ENCODE data around the gene SMIM41.

The SMIM41 gene

GRCh38 chr12:52146822-52147366 lies 67.4 kb downstream of the SMIM41 start:
- WGBS, result 90% methylated on average over 11 of the region's 11 CpGs
- Histone ChIP-seq H3K4me1 (ENCODE audit: insufficient read depth, low read length) (peaks cover 11% of the 10 kb centered on the region), H3K9ac (ENCODE audit: low read depth, low read length) (peak overlapping the region; percentile 23; the same call in 1 of the 2 replicates), H3K27me3 (ENCODE audit: insufficient read depth, low read length) (no peaks in the 10 kb centered on the region), H3K27ac (ENCODE audit: low read depth, low read length) (no peak overlapping the region), H3K9me3 (ENCODE audit: insufficient read depth, low read depth, low read length) (no peaks in the 10 kb centered on the region), H3K4me3 (ENCODE audit: low read length) (no peak overlapping the region), H3K36me3 (ENCODE audit: insufficient read depth, low read length) (no peaks in the 10 kb centered on the region)

GRCh38 chr12:52147367-52147963 lies 68.0 kb downstream of the SMIM41 start:
- no peaks in the 10 kb centered on the region for H3K36me3 ChIP-seq (ENCODE audit: insufficient read depth, low read length)
- H3K4me1 ChIP-seq (ENCODE audit: insufficient read depth, low read length), result peaks cover 11% of the 10 kb centered on the region
- no peak overlapping the region for H3K9ac ChIP-seq (ENCODE audit: low read depth, low read length)
- no peaks in the 10 kb centered on the region for H3K27me3 ChIP-seq (ENCODE audit: insufficient read depth, low read length)
- WGBS, result 84% methylated on average over 17 of the region's 17 CpGs
- no peak overlapping the region for H3K4me3 ChIP-seq (ENCODE audit: low read length)
- H3K9me3 ChIP-seq (ENCODE audit: insufficient read depth, low read depth, low read length), result no peaks in the 10 kb centered on the region
- H3K27ac ChIP-seq (ENCODE audit: low read depth, low read length), result no peak overlapping the region

- H3K27me3 ChIP-seq (ENCODE audit: insufficient read depth, low read length), result no peaks in the 10 kb centered on the region
- H3K9me3 ChIP-seq (ENCODE audit: insufficient read depth, low read depth, low read length), result no peaks in the 10 kb centered on the region
- peak overlapping the region; percentile 59 for H3K27ac ChIP-seq (ENCODE audit: low read depth, low read length)
- H3K36me3 ChIP-seq (ENCODE audit: insufficient read depth, low read length), result no peaks in the 10 kb centered on the region
- no peak overlapping the region for H3K4me3 ChIP-seq (ENCODE audit: low read length)
- H3K4me1 ChIP-seq (ENCODE audit: insufficient read depth, low read length), result peaks cover 11% of the 10 kb centered on the region
- WGBS, result 91% methylated on average over 10 of the region's 10 CpGs
- peak overlapping the region; percentile 65 for H3K9ac ChIP-seq (ENCODE audit: low read depth, low read length)
Observed at GRCh38 chr12:52147964-52148463, 68.5 kb downstream of the SMIM41 start.

GRCh38 chr12:52148464-52149181 lies 69.1 kb downstream of the SMIM41 start:
- Histone ChIP-seq H3K27me3 (ENCODE audit: insufficient read depth, low read length) (no peaks in the 10 kb centered on the region), H3K36me3 (ENCODE audit: insufficient read depth, low read length) (no peaks in the 10 kb centered on the region), H3K4me3 (ENCODE audit: low read length) (no peak overlapping the region), H3K9me3 (ENCODE audit: insufficient read depth, low read depth, low read length) (no peaks in the 10 kb centered on the region), H3K4me1 (ENCODE audit: insufficient read depth, low read length) (peaks cover 11% of the 10 kb centered on the region), H3K27ac (ENCODE audit: low read depth, low read length) (peak overlapping the region; percentile 59), H3K9ac (ENCODE audit: low read depth, low read length) (peak overlapping the region; percentile 65)
- 91% methylated on average over 14 of the region's 14 CpGs for WGBS

- H3K9me3 ChIP-seq (ENCODE audit: insufficient read depth, low read depth, low read length), result no peaks in the 10 kb centered on the region
- WGBS, result 81% methylated on average over 6 of the region's 6 CpGs
- peaks cover 11% of the 10 kb centered on the region for H3K4me1 ChIP-seq (ENCODE audit: insufficient read depth, low read length)
- peak overlapping the region; percentile 59; the same call in 1 of the 2 replicates for H3K27ac ChIP-seq (ENCODE audit: low read depth, low read length)
- no peak overlapping the region for H3K4me3 ChIP-seq (ENCODE audit: low read length)
- H3K9ac ChIP-seq (ENCODE audit: low read depth, low read length), result 0 out of 2 replicates have a peak overlapping the region, but pooled peaks have one; percentile 25
- H3K27me3 ChIP-seq (ENCODE audit: insufficient read depth, low read length), result no peaks in the 10 kb centered on the region
- no peaks in the 10 kb centered on the region for H3K36me3 ChIP-seq (ENCODE audit: insufficient read depth, low read length)
Observed at GRCh38 chr12:52149182-52149641, 69.7 kb downstream of the SMIM41 start.

- H3K27me3 ChIP-seq (ENCODE audit: insufficient read depth, low read length), result no peaks in the 10 kb centered on the region
- peaks cover 11% of the 10 kb centered on the region for H3K4me1 ChIP-seq (ENCODE audit: insufficient read depth, low read length)
- no peak overlapping the region for H3K27ac ChIP-seq (ENCODE audit: low read depth, low read length)
- H3K4me3 ChIP-seq (ENCODE audit: low read length), result no peak overlapping the region
- no peaks in the 10 kb centered on the region for H3K9me3 ChIP-seq (ENCODE audit: insufficient read depth, low read depth, low read length)
- no peak overlapping the region for H3K9ac ChIP-seq (ENCODE audit: low read depth, low read length)
- 78% methylated on average over 5 of the region's 5 CpGs for WGBS
- no peaks in the 10 kb centered on the region for H3K36me3 ChIP-seq (ENCODE audit: insufficient read depth, low read length)
Observed at GRCh38 chr12:52149651-52150241, 70.2 kb downstream of the SMIM41 start.

GRCh38 chr12:52151153-52151836 lies 71.8 kb downstream of the SMIM41 start:
- no peak overlapping the region for H3K27ac ChIP-seq (ENCODE audit: low read depth, low read length)
- no peaks in the 10 kb centered on the region for H3K9me3 ChIP-seq (ENCODE audit: insufficient read depth, low read depth, low read length)
- no peaks in the 10 kb centered on the region for H3K27me3 ChIP-seq (ENCODE audit: insufficient read depth, low read length)
- 94% methylated on average over 10 of the region's 10 CpGs for WGBS
- H3K36me3 ChIP-seq (ENCODE audit: insufficient read depth, low read length), result no peaks in the 10 kb centered on the region
- H3K4me3 ChIP-seq (ENCODE audit: low read length), result no peak overlapping the region
- H3K4me1 ChIP-seq (ENCODE audit: insufficient read depth, low read length), result peaks cover 11% of the 10 kb centered on the region
- H3K9ac ChIP-seq (ENCODE audit: low read depth, low read length), result no peak overlapping the region; the same call in 1 of the 2 replicates

- Histone ChIP-seq H3K36me3 (ENCODE audit: insufficient read depth, low read length) (no peaks in the 10 kb centered on the region), H3K4me1 (ENCODE audit: insufficient read depth, low read length) (peaks cover 8% of the 10 kb centered on the region), H3K9ac (ENCODE audit: low read depth, low read length) (no peak overlapping the region; the same call in 1 of the 2 replicates), H3K27me3 (ENCODE audit: insufficient read depth, low read length) (no peaks in the 10 kb centered on the region), H3K4me3 (ENCODE audit: low read length) (no peak overlapping the region; the same call in 1 of the 2 replicates), H3K9me3 (ENCODE audit: insufficient read depth, low read depth, low read length) (no peaks in the 10 kb centered on the region), H3K27ac (ENCODE audit: low read depth, low read length) (no peak overlapping the region)
- WGBS, result 89% methylated on average over 63 of the region's 63 CpGs
Observed at GRCh38 chr12:52151837-52152783, 72.6 kb downstream of the SMIM41 start.

- peaks cover 8% of the 10 kb centered on the region; the same call in 1 of the 2 replicates for H3K4me1 ChIP-seq (ENCODE audit: insufficient read depth, low read length)
- no peaks in the 10 kb centered on the region for H3K27me3 ChIP-seq (ENCODE audit: insufficient read depth, low read length)
- 94% methylated on average over 5 of the region's 5 CpGs for WGBS
Observed at GRCh38 chr12:52152905-52153317, 73.4 kb downstream of the SMIM41 start.

More at GRCh38 chr12:52152905-52153317, 73.4 kb downstream of the SMIM41 start:
- no peak overlapping the region for H3K4me3 ChIP-seq (ENCODE audit: low read length)
- H3K27ac ChIP-seq (ENCODE audit: low read depth, low read length), result no peak overlapping the region
- no peak overlapping the region for H3K9ac ChIP-seq (ENCODE audit: low read depth, low read length)
- H3K36me3 ChIP-seq (ENCODE audit: insufficient read depth, low read length), result no peaks in the 10 kb centered on the region
- H3K9me3 ChIP-seq (ENCODE audit: insufficient read depth, low read depth, low read length), result no peaks in the 10 kb centered on the region

Measured in HUES64 (cell line).